ENCODE data around the gene CALML5.
"Not testable (repeated sequence)": the region's sequence is repeated elsewhere in the genome, so short reads cannot be mapped to it uniquely, and the experiment has no call there.

The CALML5 gene

DNA sequence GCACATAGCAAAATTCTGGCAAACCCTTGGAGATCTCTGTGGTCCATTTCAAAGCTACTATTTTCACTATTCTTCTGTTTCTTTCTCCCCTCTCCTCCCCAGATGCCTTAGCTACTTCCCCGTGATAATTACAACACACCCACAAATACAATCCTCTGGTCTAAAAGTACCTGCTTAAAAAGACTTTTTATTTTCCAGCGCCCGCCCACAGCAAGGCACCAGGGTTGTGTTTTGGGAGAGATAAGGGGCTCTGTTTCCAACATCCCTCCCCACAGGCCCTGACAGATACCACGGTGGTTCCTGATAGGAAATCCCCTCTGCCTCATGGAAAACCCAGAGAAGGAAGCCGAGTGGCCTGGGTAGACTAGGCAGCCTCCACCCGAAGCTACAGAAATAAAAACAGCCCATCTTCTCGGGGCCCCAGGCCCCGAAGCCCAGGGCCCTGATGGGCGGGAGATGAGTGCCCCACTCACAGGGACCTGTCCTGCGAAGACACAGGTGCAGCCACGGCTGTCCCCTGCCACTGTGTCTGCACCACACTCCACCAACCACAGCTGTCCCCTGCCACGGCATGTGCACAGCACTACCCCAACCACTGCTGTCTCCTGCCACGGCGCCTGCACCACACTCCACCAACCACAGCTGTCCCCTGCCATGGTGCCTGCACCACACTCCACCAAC, 19.7 kb downstream of the CALML5 start:
- no peak for DNase-seq

DNA sequence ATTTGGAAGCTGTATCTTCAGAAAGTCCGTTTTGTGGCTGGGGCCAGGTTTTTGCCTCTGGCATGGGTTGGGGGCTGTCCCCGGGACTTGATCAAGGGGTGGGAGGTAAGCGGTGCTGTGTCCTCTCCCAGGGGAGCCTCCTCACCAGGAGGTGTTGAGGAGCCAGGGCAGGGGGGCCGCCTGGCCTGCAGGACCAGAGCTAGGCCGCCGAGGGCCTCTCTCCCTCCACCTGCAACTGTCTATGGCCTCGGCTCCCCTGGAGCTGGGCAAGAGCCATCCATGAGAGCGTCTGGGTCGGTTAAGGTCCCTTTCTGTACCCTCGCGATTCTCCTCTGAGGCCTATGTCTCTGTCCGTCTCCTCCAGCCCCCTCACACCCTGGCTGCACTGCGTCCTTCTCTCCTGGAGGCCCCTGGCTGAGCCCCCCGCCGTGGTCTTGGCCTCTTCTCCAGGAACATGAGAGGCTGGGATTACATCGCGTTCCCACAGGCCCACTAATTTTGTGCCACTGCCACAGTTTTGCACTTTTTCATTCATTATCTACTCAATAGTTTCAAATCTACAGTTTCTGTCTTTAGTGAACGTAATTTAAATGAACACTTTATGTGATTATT, 20.6 kb downstream of the CALML5 start:
- DNase-seq, result no peak

GRCh38 chr10:5477948-5478693, 21.2 kb downstream of the CALML5 start:
- no peak for DNase-seq

DNA sequence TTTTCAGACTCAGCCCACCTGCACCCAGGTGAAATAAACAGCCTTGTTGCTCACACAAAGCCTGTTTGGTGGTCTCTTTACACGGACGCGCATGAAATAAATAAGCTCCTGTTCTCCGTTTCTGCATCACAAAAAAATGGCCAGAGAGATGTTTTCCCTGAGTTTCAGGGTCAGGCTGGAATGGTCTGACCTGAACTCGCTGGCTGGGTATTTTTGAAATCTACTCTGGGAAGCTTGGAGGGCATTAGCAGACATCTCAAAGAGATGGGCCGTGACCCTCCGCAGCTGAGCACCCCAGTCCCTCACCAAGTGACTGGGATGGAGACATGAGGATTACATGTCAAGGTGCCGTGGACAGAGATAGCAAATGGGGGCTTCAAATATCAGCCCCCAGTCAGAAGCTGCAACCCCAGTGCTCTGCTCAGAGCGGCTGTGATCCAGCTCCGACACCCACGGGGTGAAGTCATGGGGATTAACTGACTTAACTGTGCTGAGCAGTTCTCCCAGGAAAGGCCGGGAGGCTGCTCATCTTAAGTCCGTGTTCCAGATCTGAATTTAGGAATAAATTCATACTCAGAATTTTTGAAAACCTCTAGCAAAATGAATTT, 22.3 kb downstream of the CALML5 start:
- DNase-seq, result no peak

DNA sequence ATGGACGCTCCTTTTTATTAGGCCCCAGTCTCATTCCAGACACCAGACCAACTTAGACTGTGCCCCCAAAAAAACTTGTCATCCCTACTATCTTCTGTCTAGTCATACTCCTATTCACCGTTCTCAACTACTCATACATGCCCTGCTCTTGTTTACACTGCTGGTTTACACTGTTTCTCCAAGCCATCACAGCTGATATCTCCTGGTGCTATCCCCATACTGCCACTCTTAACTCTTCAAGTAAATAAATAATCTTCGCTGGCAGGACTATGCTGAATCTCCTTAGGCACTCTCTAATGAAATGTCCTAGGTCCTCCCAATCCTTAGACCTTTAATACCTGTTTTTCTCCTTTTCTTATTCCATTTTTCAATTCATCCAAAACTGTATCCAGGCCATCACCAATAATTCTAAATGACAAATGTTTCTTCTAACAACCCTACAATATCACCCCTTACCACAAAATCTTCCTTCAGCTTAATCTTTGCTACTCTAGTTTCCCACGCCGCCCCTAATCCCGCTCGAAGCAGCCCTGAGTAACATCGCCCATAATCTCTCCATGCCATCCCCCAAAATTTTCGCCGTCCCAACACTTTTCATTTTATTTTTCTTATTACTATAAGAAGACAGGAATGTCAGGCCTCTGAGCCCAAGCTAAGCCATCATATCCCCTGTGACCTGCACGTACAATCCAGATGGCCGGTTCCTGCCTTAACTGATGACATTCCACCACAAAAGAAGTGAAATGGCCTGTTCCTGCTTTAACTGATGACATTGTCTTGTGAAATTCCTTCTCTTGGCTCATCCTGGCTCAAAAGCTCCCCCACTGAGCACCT, 23.2 kb downstream of the CALML5 start:
- not testable (repeated sequence) for DNase-seq

DNA sequence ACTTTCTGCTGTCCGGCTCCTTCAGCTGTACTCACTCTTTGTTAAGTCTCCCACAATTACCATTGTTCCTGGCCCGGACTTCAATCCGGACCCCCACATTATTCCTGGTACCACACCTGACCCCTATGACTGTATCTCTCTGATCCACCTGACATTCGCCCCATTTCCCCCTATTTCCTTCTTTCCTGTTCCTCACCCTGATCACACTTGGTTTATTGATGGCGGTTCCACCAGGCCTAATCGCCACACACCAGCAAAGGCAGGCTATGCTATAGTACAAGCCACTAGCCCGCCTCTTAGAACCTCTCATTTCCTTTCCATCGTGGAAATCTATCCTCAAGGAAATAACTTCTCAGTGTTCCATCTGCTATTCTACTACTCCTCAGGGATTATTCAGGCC, 24.3 kb downstream of the CALML5 start:
- DNase-seq, result not testable (repeated sequence)

DNA sequence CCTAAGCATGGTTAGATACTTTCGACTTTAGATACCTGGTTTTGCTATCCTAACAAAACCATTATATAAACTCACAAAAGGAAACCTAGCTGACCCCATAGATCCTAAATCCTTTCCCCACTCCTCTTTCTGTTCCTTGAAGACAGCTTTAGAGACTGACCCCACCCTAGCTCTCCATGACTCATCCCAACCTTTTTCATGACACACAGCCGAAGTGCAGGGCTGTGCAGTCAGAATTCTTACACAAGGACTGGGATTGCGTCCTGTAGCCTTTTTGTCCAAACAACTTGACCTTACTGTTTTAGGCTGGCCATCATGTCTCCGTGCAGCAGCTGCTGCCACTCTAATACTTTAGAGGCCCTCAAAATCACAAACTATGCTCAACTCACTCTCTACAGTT, 24.7 kb downstream of the CALML5 start:
- not testable (repeated sequence) for DNase-seq

DNA sequence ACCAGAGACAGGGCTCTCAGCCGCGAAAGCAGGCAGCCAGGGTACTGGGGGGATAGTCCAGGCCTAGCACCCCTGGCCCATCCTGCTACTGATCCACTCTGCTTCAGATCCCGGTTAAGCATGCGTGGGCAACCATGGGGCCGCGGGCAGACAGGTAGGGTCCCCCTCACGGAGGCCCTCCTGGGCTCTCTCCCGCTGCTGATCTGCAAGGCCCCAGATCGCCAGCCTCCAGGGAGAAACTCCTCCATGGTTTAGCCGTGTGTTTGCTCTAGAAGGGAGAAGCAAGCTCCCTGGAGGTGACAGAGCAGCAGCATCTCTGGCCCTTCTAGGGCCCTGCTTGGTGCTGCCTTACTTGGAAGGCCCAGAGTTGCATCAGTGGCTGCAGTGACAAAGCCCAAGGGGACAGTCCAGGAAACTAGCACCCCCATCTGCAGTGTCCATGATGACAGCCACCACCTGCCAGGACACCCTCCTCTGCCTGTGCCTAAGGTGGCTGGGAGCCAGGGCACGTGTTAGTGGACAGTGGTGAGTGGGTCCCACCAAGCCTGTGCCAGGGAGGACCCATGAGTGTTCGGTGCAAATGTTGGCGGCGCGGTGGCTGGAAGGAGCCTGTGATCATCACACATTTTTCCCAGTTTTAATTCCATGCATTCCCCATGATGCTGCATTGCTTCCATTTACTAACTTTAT, 29.2 kb downstream of the CALML5 start:
- no peak for DNase-seq

DNA sequence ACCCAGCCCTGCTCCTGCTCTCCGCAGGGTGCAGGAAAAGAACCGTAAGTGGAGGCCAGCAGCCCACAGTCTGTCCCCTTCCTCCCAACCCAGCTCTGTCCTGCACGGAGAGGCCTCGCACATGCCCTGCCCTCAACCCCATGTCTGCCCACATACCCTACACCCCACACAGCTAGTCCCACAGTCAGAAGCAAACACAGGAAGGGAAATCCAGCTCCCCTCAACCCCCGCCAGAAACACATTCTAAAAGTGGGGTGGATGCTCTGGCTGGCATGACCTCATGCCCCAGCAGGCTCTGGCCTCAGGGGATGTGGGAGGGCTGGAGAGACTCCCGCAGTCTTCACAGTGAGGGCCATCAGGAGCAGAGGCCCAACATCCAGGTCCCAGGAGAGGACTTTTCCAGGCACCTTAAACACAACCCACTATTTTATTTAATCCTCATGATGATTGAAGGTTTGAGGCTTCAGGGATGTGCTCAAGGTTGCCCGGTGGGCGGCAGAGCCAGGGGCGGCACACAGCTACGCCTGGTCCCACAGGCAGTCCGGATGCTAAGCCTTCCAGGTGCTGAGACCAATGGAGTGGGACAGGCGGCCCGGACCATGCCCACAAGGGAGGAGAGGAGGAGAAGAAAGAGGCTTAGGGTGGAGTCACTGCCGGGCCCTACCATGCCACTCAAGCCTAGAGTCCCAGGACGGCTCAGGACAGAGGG, 29.9 kb downstream of the CALML5 start:
- no peak for DNase-seq

- DNase-seq, result no peak
Measured at GRCh38 chr10:5468262-5469106, 30.9 kb downstream of the CALML5 start.

DNA sequence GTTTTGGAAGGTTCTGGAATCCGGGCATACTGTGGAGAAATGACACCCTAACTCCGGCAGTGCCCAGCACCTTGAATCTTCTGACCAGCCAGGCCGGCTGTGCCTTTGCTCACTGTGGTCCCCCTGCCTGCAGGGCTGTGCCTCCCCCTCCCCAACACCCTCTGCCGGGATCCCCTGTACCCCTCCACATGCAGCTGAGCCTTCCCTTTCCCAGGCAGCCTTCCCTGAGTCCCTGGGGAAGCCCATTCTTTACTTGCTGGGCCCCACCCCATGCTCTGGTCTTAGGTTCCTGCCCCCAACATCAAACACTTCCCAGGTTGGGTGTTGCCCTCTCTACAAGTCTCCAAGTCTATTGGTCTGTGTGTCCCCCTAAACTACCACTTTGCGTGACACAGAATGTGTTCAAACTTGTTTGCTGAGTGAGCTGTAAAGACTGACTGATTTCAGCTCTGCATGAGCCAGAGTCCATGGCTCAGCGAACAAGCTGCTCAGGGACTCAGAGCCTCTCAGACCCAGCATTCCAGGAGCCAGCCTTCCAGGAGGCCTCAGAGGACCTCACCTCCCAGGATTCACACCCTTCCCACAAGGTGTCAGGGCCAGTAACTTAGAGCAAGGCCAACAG, 31.6 kb downstream of the CALML5 start:
- DNase-seq, result no peak

DNA sequence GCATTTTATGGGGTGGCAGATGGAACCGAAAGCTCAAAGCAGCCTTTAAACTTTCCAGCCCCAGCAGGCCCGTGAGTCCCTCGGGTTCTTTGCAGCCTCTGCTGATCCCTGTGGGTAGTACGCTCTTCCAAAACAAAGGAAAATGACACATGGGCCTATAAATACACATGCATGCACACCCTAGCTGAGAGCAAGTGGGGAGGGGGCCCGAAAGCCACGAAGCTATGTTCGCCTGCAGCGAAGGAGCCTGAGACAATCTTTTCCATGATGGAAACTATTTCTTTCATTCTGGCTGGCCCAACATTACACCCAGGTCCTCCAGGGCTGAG, 32.2 kb downstream of the CALML5 start:
- no peak for DNase-seq

- peak; percentile 87 for DNase-seq
Measured at GRCh38 chr10:5466451-5467206, 32.7 kb downstream of the CALML5 start.

- no peak for DNase-seq
Measured at GRCh38 chr10:5465976-5466450, 33.4 kb downstream of the CALML5 start.

- no peak for DNase-seq
Measured at GRCh38 chr10:5464546-5464945, 34.8 kb downstream of the CALML5 start.

DNA sequence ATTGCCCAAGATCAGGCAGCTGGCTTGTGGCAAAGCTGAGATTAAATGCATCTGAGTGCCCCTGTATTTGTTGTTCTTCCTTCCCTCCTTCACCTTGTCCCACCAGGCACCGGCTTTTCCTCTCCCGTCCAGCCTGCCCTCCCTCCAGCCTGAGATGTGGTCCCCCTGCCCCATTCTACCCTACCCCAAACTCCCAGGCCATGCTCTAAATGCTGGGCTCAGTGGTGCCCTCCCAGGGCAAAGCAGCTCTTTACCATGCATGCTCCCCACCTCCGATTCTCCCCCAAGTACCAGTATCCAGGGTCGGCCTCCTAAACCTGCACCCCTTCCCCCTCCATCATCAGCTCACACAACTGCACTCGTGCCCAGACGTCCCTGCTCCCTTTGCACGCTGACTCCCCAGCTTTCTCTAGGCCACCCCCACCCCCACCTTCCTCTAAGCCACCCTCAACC, 36.5 kb downstream of the CALML5 start:
- no peak for DNase-seq

GRCh38 chr10:5461914-5462840, 37.2 kb downstream of the CALML5 start:
- no peak for DNase-seq

DNA sequence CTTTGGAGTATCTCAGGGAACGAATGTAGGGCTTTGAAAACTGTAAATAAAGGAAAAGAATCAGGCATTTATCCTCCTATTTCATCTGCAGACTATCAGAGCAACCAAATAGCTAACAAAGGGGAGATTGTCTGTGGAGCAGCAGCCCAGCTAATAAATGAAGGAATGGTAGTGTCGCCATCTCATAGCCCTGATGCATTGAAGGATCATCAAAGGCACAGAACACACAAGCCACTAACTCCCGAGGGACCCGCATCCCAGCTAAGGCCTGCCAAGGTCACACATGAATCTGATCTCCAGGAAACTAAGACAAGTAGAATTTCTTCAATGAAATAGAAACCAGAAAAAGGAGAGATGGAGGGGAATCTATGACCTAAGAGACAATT, 38.2 kb downstream of the CALML5 start:
- DNase-seq, result no peak

Data from NCI-H2029 (cell line).